Activated CD4-positive, alpha-beta T cell treated with anti-CD3 and anti-CD28 coated beads for 24 hours (primary cell): Measurements from ENCODE around the gene BID.
"Not testable (repeated sequence)": the region's sequence is repeated elsewhere in the genome, so short reads cannot be mapped to it uniquely, and the experiment has no call there.

ENCODE experiments used
- DNase-seq, 2 donors: peaks; one replicate each; pipeline ENCODE4 v3.0.0-alpha.2; 2020; ENCODE audit warnings: low read depth in 2 of 2

The BID gene

GRCh38 chr22:17769716-17770082 lies 4.6 kb downstream of the BID start:
- DNase-seq = no peak

DNA sequence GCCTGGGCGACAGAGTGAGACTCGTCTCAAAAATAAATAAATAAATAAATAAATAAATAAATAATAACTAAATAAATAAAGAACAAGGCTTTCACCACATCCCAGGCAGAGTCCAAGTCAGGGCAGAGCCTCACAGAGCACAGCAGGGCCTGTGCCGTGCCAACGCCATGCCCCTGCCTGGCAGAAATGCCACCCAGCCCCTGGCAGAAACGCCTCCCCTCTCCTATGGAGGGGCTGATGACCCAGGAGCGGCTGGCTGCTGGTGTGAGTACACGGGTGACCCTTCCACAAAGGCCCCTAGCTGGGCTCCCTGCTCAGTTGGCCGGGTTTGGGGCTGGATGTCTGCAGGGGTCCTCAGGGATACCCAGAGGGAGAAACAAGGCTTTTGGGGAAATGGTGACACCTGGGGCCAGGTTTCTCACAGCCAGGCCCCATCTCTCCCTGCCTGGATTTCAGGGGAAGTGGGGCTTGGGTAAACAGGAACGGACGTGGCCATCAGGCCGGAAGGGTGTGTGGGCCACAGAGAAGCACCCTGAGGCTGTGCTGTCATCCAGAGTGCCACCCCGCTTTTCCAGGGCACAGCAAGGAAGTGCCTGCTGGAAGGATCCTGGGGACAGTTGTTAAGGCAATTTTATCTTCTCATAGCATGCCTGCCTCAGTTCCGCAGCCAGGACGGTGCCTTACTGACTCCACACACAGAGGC lies 5.1 kb downstream of the BID start:
- DNase-seq = no peak

- no peak for DNase-seq
Observed at GRCh38 chr22:17767233-17768065, 6.8 kb downstream of the BID start.

DNA sequence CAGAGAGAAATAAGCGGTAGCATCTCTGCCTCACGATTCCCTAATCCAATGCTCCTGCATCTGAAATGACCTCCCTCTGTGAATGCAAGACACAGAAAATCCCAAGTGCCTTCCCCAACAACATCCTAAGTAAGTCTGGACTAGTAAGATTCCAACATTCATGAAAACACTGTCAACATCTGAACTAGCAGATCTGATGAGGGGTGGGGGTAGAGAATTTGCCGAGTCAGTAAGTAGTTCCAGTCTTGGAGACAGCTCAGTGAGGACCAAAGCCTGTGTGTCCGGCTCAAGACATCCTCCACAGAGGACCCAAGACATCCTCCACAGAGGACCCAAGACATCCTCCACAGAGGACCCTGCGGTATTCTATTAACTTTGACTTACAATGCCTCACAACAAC lies 9.4 kb downstream of the BID start:
- DNase-seq = not testable (repeated sequence)

- no peak for DNase-seq
Observed at GRCh38 chr22:17764036-17764435, 10.2 kb downstream of the BID start.

DNA sequence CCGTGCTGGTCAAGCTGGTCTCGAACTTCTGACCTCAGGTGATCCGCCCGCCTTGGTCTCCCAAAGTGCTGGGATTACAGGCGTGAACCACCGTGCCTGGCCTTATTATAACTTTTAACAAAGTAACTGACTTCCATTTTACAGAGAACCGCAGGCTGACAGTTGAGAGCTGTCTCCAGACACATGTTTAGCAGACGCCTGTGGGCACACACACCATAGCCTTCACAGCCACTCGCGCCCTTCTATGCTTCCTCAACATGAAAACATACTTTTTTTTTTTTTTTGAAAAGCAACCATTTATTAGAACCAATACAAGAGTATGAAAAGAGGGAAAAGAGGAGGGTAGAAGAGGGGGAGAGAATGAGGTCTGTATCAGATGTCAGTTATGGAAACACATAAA lies 10.8 kb downstream of the BID start:
- not testable (repeated sequence) for DNase-seq

- no peak for DNase-seq
Observed at GRCh38 chr22:17761138-17761488, 13.2 kb downstream of the BID start.

DNA sequence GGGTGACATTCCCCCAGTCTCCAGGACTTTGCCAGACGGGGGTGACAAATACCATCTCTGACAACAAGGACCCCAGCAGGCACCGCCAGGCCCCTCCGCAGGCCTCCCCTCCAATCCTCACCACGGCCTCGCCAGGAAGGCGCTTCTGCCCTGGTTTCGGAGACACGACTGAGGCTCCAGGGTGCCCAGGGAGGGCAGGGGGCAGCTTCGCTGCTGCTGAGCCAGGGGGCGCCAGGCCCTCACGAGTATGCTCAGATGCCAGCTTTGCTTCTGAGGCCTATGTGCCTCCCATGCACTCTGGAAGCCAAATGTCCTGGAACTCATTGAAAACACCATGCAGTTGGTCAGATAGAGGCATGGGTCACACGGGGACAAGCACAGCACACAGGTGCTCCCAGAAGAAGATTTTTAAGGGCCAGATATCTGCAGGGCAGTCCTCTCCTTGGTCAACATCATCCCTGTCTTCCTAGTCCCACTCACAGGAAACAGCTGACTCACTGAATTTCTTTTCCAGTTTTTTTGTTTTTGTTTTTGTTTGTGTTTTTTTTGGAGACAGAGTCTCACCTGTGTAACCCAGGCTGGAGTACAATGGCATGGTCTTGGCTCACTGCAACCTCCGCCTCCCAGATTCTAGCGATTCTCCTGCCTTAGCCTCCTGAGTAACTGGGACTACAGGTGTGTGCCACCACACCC lies 19.9 kb downstream of the BID start:
- no peak for DNase-seq

DNA sequence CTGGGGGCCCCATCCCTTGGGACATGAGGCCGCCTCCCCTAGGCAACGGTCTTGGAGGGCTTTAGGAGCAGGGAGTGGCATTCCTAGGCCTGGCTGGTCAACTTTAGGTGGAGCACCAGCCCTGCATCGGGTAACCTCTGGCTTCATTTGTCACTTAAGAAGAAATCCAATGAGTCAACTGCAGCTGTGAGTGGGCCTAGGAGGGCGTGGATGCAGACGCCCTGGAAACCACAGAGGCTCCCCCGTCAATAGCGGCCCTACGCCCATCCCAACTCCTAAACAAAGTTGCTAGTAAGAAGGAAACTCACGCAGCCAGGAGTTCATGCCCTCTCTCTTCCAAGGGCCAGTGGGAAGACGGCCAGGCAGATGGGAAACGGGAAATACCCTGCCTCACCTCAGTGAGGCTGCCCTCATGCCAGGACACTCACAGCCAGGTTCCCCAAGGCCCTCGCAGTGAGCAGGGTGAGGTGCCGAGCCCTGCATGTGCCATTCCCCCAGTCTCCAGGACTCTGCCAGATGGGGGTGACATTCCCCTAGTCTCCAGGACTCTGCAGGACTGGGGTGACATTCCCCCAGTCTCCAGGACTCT lies 20.8 kb downstream of the BID start:
- DNase-seq = no peak

- DNase-seq = no peak
Observed at GRCh38 chr22:17751596-17751995, 22.7 kb downstream of the BID start.

- no peak for DNase-seq
Observed at GRCh38 chr22:17749605-17750395, 24.5 kb downstream of the BID start.

DNA sequence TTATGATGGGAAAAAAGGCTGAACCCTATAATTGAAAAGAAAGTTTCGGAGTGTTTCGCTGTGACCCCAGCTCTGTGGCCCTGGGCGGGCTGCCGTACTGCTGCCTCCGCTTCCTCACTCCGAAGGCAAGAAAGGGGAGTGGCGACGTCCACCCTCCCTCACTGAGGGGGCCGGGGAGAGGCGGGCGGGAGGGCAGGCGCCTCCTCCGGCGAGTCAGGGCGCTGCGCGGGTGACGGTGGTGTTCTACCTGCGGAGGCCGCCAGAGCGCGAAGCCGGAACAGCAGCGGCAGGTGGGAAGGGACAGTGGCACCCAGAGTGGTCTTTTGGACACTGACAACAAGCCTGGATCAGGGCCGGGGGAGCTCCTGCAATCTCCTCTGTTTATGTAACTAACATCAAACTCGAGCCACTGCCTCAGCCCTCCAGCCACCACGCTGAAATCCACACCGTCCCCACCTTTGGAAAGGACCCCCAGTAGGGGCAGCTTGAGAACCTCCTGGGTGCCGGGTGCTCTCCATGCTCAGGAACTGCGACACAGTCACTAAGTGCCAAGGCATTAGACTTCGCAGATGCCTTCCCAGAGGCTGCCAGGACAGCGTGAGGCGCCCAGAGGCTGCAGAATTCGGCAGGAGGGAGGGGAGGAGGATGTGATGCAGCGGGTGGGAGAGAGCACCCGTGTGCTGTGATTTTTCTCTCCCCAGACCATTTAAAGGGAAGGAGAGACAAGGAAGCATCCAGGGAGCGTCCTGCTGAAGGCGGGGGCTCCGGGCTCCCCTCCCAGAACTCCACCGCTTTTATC lies 25.5 kb downstream of the BID start:
- no peak for DNase-seq

DNA sequence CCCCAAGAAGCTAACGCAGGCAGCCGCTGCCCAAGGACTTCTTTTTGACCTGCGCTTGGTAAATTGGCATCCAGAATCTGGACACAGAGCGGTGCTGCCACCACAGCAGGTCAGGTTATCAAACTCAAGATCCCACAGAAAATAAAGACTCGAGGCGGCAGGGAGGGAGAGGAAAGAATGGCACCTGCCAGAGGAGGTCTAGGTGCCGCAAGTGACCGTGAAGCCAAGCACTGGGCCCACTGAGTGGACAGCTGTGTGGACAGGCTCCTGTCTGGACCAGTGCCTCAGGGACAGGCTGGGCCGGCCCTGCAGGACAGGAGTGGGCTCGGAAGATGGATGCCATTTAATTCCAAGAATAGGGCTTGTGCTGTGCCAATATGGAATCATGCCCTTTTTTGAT lies 27.4 kb downstream of the BID start:
- DNase-seq = no peak

DNA sequence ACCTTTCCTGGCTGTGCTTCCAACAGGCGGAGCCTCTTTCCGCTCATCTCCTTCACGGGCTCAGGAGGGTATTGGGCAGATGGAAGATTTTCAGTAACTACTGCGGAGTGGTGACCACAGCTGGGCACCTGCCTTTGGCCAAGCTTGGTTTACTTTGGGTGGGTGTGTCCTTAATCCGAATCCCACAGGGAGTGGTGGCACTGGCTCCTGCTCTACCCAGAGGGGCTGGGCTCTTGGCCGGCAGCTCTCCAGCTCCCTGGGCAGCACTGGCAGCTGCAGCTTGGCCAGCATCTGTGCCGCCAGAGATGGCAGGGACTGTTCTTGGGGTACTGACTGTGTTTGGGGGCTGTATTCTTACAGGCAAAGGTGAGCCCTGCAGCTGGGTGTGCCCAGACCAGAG lies 29.8 kb downstream of the BID start:
- no peak for DNase-seq

DNA sequence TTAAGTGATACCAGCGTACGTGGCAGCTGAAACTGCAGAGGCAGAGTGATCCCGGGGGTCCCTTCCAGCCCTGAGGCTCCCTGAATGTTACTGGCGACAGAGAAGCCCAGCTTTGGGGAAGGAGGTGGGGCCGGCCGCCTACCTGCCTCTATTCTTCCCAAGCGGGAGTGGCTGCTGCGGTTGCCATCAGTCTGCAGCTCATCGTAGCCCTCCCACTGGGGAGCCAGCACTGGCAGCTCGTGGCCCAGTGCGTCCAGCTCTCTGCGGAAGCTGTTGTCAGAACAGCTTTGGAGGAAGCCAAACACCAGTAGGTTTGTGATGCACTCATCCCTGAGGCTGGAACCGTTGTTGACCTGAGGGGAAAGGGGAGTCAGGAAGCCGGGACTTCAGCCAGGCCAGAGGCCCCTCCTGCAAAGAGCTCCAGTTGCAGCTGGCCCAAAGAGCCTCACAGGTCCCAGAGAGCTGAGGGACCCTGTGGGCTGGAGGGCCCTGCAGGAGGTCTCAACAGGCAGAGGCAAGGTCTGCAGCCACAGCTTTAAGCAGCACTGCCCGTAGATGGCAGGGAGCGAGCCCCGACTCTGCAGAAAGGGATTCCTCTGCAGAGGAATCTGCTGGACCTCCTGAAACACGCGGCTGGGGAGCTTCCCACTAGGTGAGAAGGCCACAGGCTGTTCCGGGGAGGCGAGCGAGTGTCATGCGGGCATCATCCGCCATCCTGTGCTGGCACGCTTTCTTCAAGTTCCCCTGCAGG lies 30.4 kb downstream of the BID start:
- DNase-seq = no peak

DNA sequence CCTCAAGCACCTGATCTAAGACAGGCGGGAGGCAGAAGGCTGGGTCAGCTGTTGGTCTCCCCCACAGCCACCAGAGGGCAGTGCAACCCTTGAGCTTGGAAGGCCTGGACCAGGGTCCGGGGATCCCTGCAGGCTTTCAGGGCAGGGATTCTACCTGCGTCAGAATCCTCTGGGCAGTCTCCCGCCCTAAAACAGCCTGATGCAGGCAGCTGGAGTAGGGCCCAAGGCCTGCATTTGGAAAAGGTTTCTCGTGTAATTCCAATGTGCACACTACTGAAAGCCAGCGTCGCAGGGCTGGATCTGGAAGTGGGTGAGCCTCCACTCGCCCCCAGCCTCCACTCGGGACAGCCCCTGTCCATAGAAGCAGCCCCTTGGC lies 31.8 kb downstream of the BID start:
- DNase-seq = peak; percentile 62 to 65

DNA sequence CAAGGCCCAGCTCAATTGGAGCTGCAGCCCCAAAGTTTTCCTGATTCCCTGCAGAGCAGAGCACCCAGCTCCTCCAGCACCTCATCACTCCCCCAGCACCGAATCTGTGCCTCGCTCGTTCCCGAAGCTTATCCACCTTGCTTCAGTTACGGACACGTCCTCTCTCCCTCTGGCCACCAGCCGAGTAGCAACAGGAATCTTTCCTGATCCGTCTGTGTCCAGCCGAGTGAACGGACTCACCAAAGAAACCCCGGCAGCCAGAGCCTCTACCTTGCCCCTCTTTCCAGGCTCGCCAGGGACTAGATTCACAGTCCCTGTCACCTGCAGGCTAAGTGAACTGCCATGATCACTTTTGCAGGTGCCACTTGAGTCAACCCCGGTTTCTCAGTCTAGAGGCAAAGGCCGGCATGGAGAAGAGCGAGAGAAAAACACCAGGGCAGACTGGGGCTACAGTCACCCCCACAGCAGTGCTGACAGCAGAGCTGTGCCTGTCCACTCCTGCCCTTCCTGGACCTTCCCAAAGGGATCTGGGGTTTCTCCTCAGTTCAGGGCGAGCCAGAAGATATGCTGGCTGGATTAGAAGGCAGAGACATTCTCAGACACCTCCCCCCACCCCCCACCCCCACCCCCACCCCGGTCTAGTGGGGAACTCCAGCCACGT lies 32.3 kb downstream of the BID start:
- no peak for DNase-seq

- no peak for DNase-seq
Observed at GRCh38 chr22:17739196-17739975, 34.9 kb downstream of the BID start.
